NCI-H1436 (cell line): ENCODE results near the gene TMSB10.
"Not testable (repeated sequence)": the region's sequence is repeated elsewhere in the genome, so short reads cannot be mapped to it uniquely, and the experiment has no call there.

Experiments used
- DNase-seq: peaks from one replicate; lab custom pipeline; 2025; lab: John Stamatoyannopoulos, UW

The TMSB10 gene

GRCh38 chr2:84939426-84940087 is 34.1 kb downstream of the TMSB10 start:
- no peak for DNase-seq

- no peak for DNase-seq
Measured at GRCh38 chr2:84940088-84940470, 34.6 kb downstream of the TMSB10 start.

GRCh38 chr2:84940831-84941412 is 35.5 kb downstream of the TMSB10 start:
- no peak for DNase-seq

- DNase-seq: no peak
Measured at GRCh38 chr2:84942166-84942565, 36.7 kb downstream of the TMSB10 start.

GRCh38 chr2:84942964-84943421 is 37.5 kb downstream of the TMSB10 start:
- no peak for DNase-seq

DNA sequence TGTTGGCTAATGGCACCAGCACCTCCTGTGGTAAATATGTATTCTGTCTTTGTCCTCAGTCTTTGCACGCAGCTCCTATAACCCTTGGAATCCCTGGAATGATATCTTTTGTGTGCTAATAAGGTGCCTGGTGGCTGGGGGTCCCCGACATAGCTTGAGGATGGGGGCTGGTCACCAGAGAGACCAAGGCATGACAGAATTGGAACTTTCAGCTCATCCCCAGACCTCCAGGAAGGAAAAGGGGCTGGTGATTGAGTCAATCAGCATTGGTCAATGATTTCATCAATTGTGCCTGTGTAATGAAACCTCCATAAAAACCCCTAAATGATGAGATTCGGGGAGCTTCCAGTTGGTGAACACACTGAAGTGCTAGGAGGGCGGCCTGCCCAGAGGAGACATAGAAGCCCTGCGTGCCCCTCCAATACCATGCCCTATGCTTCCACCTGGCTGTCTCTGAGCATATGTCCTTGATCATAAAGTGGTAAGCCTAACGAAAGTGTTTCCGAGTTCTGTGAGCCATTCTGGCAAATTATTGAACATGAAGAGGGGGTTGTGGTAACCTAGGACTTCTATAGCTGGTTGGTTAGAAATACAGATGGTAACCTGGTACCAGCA is 38.9 kb downstream of the TMSB10 start:
- DNase-seq: no peak

DNA sequence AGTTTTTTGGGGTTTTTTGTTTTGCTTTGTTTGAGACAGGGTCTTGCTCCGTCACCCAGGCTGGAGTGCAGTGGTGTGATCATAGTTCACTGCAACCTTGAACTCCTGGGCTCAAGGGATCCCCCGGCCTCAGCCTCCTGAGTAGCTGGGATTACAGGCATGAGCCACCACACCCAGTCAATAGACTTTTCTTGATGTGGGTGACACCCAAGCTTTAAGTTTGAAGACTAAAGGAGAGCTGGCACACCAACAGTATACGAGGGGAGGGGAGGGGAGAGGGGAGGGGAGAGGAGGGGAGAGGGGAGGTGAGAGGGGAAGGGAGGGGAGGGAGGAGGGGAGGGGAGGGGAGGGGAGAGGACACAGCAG is 40.4 kb downstream of the TMSB10 start:
- DNase-seq: not testable (repeated sequence)

GRCh38 chr2:84946204-84947009 is 41.0 kb downstream of the TMSB10 start:
- no peak for DNase-seq

DNA sequence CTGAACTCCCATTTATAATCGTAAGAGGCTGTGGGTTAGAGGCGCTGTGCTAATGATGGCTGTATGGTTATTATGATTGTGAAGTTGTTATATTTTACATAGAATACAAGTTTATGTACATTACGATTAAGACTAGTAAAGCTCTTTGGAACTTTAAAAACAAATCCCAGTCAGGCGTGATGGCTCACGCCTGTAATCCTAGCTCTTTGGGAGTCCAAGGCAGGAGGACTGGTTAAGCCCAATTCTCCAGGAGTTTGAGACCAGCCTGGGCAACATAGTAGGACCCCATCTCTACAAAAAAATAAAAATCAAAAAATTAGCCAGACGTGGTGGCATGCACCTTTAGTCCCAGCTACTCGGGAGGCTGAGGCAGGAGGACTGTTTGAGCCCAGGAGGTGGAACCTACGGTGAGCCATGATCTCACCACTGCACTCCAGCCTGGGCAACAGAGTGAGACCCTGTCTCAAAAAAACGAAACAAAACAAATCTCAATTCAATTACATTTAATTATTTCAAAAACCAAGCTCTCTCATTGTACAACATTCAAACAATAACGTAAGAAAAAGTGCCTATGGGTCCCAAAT is 41.6 kb downstream of the TMSB10 start:
- no peak for DNase-seq

DNA sequence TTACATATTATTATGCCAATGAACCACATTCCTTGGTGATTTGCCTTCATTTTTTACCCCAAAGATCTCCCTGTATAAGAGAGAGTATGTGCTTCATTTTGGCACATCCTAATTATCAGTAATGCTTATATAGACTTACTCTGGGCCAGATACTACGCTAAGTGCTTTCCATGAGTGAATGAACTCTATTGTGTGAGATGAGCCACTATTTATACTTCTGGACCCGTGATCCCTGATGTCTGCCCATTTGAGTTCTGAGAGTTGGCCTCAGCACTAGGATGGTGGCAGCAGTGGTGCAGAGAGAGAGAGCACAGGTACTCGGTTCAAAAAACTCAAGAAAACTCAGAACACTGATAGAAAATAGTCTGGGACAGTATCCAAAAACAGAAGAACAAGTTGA is 48.1 kb downstream of the TMSB10 start:
- no peak for DNase-seq

- no peak for DNase-seq
Measured at GRCh38 chr2:84954329-84954728, 48.9 kb downstream of the TMSB10 start.
